Measurements from ENCODE around the gene CYP8B1.

CYP8B1 gene

DNA sequence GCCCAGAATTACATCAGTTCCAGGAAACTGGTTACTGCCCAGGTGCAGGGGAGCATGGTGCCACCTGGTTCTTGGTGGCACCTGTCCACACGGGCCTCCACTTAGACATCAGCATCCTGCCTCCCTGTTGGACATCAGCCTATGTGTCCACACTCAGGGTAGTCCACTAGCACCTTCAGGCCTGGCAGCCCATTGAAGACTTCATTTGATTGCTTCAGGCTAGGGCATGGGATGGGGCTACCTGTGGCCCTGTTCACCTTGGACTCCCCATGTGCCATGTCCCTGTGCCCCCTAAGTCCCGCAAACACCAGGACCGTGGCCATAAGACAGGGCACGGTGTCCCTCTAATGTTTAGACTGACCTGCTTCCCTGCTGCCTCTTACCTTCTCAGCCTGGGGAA, 30.9 kb downstream of the CYP8B1 start:
- Histone ChIP-seq H3K27ac (ENCODE audit: low read depth, low read length, poor library complexity, severe bottlenecking) (no peak overlapping the region), H3K36me3 (ENCODE audit: insufficient read depth, low read length) (no peaks in the 10 kb centered on the region), H3K4me2 (ENCODE audit: low read length) (no peak overlapping the region), H2AFZ (ENCODE audit: low read length) (no peak overlapping the region), H4K20me1 (ENCODE audit: insufficient read depth, low read length) (no peaks in the 10 kb centered on the region), H3K9ac (ENCODE audit: low read length) (no peak overlapping the region), H3K4me1 (ENCODE audit: insufficient read depth, low read length, severe bottlenecking) (no peaks in the 10 kb centered on the region), H3F3A (ENCODE audit: insufficient read depth, low read length) (no peaks in the 10 kb centered on the region), H3K9me3 (ENCODE audit: low read length) (no peaks in the 10 kb centered on the region), H3K4me3 (ENCODE audit: low read depth, low read length, poor library complexity, severe bottlenecking) (no peak overlapping the region), H3K27me3 (ENCODE audit: insufficient read depth, low read length) (no peaks in the 10 kb centered on the region), H3K79me2 (ENCODE audit: insufficient read depth, low read length) (no peaks in the 10 kb centered on the region), H3K9me2 (ENCODE audit: low read depth, low read length) (no peaks in the 10 kb centered on the region)
- TF ChIP-seq, protein P1, sequence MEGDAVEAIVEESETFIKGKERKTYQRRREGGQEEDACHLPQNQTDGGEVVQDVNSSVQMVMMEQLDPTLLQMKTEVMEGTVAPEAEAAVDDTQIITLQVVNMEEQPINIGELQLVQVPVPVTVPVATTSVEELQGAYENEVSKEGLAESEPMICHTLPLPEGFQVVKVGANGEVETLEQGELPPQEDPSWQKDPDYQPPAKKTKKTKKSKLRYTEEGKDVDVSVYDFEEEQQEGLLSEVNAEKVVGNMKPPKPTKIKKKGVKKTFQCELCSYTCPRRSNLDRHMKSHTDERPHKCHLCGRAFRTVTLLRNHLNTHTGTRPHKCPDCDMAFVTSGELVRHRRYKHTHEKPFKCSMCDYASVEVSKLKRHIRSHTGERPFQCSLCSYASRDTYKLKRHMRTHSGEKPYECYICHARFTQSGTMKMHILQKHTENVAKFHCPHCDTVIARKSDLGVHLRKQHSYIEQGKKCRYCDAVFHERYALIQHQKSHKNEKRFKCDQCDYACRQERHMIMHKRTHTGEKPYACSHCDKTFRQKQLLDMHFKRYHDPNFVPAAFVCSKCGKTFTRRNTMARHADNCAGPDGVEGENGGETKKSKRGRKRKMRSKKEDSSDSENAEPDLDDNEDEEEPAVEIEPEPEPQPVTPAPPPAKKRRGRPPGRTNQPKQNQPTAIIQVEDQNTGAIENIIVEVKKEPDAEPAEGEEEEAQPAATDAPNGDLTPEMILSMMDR (IDR thresholded peaks at IDR 0.05; ENCODE audit: low read length): no peak
- TF ChIP-seq EZH2 (IDR thresholded peaks at IDR 0.05; ENCODE audit: borderline replicate concordance, low read length): no peak

DNA sequence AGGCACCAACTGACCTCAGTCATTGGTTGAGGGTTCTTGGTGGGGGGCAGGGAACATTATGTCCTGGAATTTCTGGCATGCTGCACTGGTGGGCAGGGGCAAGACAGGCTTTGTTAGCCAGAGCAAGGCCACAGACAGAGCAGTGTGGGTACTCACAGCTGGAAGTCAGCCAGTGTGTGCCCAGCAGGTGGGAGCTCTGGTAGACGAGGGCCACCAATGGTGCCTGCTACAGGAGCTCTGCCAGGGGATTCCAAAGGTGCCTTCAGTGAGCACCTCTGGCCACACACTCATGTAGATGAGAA, 31.3 kb downstream of the CYP8B1 start:
- TF ChIP-seq EZH2 (IDR thresholded peaks at IDR 0.05; ENCODE audit: borderline replicate concordance, low read length): no peak
- TF ChIP-seq, protein P1 (IDR thresholded peaks at IDR 0.05; ENCODE audit: low read length): no peak

DNA sequence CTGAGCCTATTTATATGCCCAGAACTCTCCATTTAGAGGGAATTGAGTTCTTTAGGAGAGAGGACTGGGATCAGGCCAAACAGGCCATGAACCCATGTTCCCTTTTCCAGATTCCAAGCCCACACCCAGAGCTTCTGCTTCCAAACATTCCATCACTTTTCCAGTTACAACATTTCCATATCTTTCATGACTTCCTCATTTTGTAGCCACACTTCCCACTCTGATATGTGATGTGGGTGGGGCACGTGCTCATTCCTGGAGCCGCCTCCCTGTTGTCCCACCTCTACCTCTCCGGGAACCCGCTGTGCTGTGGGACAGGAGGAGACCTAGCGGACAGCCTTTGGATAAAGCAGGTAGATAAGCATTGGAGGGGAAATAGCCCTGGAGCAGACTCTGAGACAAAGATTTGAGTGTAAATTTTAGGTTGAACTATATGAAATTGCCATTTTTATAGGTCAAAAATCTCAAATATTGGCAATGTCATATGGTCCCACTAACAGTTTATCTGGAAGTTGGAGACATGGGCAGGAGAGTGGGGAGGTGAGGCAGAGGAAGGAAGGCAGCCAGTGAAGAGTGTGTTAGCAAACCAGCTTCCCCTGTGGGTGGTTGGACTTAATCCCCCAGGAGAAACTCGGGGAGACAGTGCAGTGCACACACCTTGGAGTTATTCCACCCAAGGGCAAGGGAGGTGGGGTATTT, 31.8 kb downstream of the CYP8B1 start:
- Histone ChIP-seq H4K20me1 (ENCODE audit: insufficient read depth, low read length) (no peaks in the 10 kb centered on the region), H3F3A (ENCODE audit: insufficient read depth, low read length) (no peaks in the 10 kb centered on the region), H3K9ac (ENCODE audit: low read length) (no peak overlapping the region), H3K4me3 (ENCODE audit: low read depth, low read length, poor library complexity, severe bottlenecking) (no peak overlapping the region), H3K4me1 (ENCODE audit: insufficient read depth, low read length, severe bottlenecking) (peaks cover 4% of the 10 kb centered on the region), H3K9me2 (ENCODE audit: low read depth, low read length) (no peaks in the 10 kb centered on the region), H3K36me3 (ENCODE audit: insufficient read depth, low read length) (no peaks in the 10 kb centered on the region), H3K27ac (ENCODE audit: low read depth, low read length, poor library complexity, severe bottlenecking) (no peak overlapping the region), H3K79me2 (ENCODE audit: insufficient read depth, low read length) (no peaks in the 10 kb centered on the region), H3K9me3 (ENCODE audit: low read length) (no peaks in the 10 kb centered on the region), H2AFZ (ENCODE audit: low read length) (no peak overlapping the region), H3K4me2 (ENCODE audit: low read length) (no peak overlapping the region), H3K27me3 (ENCODE audit: insufficient read depth, low read length) (no peaks in the 10 kb centered on the region)
- no peak for TF ChIP-seq EZH2 (IDR thresholded peaks at IDR 0.05; ENCODE audit: borderline replicate concordance, low read length)
- TF ChIP-seq, protein P1 (IDR thresholded peaks at IDR 0.05; ENCODE audit: low read length): no peak

More for the DNA sequence above, 31.3 kb downstream of the CYP8B1 start:
- H3K4me3 ChIP-seq (ENCODE audit: low read depth, low read length, poor library complexity, severe bottlenecking): no peak overlapping the region
- H3K79me2 ChIP-seq (ENCODE audit: insufficient read depth, low read length): no peaks in the 10 kb centered on the region
- no peak overlapping the region for H2AFZ ChIP-seq (ENCODE audit: low read length)
- H3K36me3 ChIP-seq (ENCODE audit: insufficient read depth, low read length): no peaks in the 10 kb centered on the region
- H3K9me2 ChIP-seq (ENCODE audit: low read depth, low read length): no peaks in the 10 kb centered on the region
- H3K9ac ChIP-seq (ENCODE audit: low read length): no peak overlapping the region
- no peak overlapping the region for H3K4me2 ChIP-seq (ENCODE audit: low read length)
- H3K27ac ChIP-seq (ENCODE audit: low read depth, low read length, poor library complexity, severe bottlenecking): no peak overlapping the region
- no peaks in the 10 kb centered on the region for H3K9me3 ChIP-seq (ENCODE audit: low read length)
- H3K4me1 ChIP-seq (ENCODE audit: insufficient read depth, low read length, severe bottlenecking): peaks cover 2% of the 10 kb centered on the region
- H3F3A ChIP-seq (ENCODE audit: insufficient read depth, low read length): no peaks in the 10 kb centered on the region
- no peaks in the 10 kb centered on the region for H3K27me3 ChIP-seq (ENCODE audit: insufficient read depth, low read length)
- H4K20me1 ChIP-seq (ENCODE audit: insufficient read depth, low read length): no peaks in the 10 kb centered on the region

All from OCI-LY1 (cell line).